ENCODE data around the gene ESF1.

Gene ESF1

DNA sequence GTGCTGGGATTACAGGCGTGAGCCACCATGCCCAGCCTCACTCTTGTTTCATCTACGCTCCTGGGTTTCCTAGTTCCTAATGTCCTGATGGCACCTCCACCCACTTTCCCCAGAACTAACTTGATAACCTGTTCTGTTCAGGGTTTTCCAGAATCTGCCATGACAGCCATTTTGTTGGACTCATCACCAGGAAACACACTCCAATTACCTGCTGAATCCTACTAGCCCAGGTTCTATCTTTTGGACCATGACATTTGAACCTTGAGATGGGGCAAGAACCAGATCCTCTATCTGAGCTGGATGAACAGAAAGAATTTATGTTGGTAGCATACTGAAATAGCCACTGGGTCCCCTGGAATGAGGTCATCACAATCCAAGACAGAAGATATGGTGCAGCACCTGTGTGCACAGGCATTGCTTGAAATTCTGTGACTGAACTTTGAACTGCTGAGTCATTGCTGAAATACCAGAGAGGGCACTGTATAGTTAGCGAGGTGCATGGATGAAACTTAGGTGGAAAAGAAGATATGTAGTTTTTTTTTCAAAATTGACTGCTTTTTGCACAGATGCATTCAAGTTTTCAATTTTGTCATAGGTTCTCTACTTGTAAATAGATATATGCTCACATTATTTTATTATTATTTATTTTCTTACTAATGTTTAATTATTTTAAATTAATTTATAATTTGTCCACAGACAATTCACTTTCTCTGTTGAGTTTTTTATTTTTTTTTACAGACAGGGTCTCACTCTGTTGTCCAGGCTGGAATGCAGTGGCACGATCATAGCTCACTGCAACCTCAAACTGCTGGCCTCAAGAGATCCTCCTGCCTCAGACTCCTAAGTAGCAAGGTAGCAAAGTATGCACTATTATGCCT lies 103.2 kb downstream of the ESF1 start:
- no peak for DNase-seq (ENCODE audit: low read depth in 2 of 2)

DNA sequence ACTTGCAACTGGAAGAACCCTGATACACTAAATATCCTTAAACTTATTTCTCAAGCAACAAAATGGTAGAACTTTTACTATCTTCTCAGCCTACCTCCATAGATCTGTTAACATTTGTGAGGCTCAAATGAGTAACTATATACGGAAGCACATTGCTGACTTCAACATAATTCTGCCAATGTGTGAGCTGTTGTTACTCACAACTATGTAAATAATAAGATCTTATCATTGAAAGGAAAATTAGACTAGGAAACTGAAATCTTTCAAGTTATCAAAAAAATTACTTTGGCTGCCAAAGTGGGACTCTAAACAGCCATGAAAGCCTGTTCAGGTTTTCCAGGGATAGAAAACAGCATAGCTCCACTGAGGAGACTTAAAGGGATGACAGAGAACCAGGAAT lies 105.8 kb downstream of the ESF1 start:
- DNase-seq (ENCODE audit: low read depth in 2 of 2), result no peak

DNA sequence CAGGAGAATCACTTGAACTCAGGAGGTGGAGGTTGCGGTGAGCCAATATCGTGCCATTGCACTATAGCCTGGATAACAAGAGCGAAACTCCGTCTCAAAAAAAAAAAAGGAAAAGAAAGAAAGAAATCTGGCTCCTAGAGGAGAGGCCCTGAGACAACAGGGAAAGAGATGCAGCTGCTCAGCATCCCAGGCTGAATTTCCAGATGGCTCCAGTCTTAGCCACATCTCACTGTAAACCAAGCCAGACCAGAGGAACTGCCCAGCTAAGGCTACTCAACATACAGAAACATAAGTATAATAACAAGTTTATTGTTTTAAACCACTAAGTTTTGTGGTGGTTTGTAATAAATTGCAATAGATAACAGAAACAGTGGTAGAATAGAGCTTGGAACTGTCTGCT lies 107.5 kb downstream of the ESF1 start:
- DNase-seq (ENCODE audit: low read depth in 2 of 2), result no peak

DNA sequence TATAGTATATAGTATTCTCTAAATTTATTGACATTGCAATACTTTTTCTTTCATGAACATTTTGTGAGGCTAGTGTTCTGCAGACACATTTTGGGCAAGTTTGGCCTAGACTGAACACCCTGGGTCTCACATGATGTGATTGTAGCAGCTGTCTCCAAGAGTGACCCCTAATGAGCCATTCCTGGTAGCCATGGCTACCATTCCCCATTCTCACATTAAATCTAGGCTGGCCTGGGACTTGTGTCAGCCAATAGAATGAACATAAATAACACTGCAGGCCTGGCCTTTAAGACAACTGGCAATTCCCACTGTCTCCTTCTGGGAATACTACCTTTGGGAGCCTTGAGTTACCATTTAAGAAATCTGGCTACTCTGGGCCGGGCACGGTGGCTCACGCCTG lies 108.0 kb downstream of the ESF1 start:
- no peak for DNase-seq (ENCODE audit: low read depth in 2 of 2)

DNA sequence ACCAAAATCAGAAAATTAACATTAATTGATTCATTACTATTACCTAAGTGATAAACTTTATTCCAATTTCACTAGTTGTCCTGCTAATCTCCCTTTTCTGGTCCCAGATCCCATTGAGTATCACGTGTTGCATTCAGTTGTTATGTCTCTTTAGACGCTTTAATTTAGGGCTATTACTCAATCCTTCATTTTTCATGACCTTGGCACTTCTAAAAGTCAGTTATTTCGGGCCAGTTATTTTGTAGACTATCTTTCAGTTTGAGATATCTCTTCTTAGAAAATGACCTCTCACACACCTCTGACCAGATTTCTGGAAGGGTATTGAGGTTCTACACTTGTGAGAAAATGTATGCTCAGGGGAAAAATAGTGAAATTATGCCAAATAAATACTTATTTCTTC lies 112.0 kb downstream of the ESF1 start:
- DNase-seq (ENCODE audit: low read depth in 2 of 2), result no peak

DNA sequence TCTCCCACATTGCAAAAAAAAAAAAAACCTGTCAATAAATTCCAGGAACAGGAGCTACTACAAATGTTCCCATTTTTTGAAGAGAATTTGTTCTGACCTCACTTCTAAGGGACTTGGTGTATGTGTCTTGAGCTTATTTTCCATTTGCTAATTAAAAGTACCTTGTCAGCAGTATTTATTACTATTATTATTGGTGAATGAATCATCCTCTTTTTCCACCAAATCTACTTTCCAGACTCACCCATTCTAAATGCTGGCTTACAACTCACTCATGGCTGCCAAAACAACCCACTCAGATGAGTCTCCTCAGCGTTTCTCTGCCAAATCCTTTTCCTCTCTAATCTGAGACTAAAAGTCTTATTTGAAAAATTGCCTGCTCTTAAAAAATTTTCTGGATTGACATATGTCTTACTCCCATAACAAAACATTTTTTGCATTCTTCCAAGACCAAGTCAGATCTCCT lies 112.8 kb downstream of the ESF1 start:
- DNase-seq (ENCODE audit: low read depth in 2 of 2), result no peak

DNA sequence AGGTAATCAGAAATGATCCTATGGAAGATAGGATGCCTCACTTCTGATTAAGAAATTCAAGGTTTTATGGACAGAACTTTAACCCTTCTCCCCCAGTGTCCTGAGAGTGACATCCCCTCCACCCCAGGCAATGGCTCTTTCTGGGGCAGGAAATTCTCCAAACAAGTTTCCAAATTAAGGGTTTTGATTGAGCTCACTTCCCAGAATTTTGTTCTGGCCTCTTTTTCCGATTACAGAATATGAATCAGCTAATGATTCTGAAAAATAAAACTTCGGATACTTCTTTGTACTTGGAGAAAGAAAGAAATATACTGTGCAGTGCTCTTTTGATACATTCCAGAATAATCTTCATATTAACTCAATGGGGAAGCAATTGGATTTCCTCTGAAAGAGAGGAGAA lies 113.2 kb downstream of the ESF1 start:
- no peak for DNase-seq (ENCODE audit: low read depth in 2 of 2)

DNA sequence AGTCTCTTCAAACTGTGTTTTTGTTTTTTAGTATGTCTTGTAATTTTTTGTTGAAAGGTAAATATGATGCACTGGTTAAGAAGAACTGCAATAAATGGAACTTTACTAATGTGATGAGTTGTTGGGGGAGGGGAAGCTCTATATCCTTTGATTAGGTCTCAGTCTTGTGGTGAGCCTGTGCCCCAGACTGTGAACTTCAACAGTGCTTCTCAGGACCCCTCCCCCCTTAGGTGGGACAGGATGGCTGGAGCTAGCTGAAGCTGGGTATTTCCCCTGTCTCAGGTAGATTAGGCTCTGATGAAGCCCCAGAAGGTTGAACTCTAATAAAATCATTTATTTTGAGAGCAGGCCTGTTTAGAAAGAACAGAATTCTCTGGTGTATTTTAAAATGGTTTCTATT lies 114.6 kb downstream of the ESF1 start:
- DNase-seq (ENCODE audit: low read depth in 2 of 2), result no peak

DNA sequence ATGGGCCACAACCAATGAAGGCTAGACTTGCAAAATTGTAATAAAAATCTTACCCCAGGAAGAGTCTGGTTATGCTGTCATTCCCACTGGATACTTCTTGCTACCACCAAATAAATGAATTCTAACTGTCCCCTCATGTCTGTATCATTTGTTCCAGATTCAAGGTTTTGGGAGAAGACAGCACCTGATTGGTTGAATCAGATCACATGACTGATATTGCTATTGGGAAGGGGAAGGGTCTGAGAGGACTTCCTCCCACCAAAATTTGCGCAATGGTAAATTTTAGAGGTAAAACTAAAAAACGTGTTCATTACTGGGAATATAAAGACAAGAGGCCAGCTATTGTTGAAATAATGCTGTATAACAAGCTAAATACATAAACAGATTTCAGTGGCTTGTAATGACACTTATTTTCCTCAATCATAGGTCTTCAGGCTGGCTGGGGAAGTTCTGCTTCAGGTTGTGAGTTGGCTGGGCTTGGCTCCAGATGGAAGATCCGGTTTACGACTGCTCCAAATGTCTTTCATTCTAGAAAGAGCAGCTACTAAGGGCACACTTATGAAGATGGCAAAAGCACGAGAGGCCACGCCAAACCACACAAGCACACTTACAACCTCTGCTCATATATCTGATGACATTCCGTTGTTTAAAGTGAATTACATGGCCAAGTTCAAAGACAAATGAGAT lies 118.9 kb downstream of the ESF1 start:
- no peak for DNase-seq (ENCODE audit: low read depth in 2 of 2)
